ENCODE data around the gene SF3A2.

- TF ChIP-seq, protein P1, sequence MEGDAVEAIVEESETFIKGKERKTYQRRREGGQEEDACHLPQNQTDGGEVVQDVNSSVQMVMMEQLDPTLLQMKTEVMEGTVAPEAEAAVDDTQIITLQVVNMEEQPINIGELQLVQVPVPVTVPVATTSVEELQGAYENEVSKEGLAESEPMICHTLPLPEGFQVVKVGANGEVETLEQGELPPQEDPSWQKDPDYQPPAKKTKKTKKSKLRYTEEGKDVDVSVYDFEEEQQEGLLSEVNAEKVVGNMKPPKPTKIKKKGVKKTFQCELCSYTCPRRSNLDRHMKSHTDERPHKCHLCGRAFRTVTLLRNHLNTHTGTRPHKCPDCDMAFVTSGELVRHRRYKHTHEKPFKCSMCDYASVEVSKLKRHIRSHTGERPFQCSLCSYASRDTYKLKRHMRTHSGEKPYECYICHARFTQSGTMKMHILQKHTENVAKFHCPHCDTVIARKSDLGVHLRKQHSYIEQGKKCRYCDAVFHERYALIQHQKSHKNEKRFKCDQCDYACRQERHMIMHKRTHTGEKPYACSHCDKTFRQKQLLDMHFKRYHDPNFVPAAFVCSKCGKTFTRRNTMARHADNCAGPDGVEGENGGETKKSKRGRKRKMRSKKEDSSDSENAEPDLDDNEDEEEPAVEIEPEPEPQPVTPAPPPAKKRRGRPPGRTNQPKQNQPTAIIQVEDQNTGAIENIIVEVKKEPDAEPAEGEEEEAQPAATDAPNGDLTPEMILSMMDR (IDR thresholded peaks at IDR 0.05; ENCODE audit: borderline replicate concordance, extremely low read depth, low read length, poor library complexity, severe bottlenecking) = no peak
- no peak for TF ChIP-seq EZH2 (IDR thresholded peaks at IDR 0.05; ENCODE audit: borderline replicate concordance, low read depth, low read length, severe bottlenecking)
These were observed 20.0 kb upstream of the SF3A2 start for GRCh38 chr19:2216361-2217225.

All from DND-41 (cell line).